Mesangial cell (primary cell): ENCODE data around the gene BSPH1. TPM values are rescaled to one million over a fixed set of nuclear protein-coding genes. Genes with fewer than 3 reads are reported as not detected.

Experiments used
- total RNA-seq: library from RNA; depleted of rRNA; stranded (reverse); fragments of >200 nt; gene quantifications from 2 replicates; pipeline ENCODE4 v1.2.3, GENCODE V29; 2015

The BSPH1 gene, protein sequence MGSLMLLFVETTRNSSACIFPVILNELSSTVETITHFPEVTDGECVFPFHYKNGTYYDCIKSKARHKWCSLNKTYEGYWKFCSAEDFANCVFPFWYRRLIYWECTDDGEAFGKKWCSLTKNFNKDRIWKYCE
- total RNA-seq = not detected in 2 replicates

DNA sequence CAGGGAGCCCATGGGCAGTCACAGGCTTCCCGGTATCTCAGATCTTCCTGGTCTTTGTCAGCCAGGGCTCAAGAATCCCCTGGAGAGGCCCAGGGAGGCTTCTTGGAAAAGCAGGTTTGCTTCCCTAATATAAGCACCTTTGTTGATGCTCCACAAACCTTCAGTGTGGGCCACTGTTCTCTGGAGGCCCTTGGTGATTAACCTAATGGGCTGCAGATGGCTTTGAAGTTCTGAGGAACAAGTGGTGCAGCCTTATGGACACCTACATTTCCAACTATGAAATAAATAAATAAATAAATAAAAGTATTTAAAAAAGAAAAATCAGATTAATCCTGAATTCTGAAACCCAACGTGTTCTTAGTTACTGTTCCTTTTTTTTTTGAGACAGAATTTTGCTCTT is at the start of gene BSPH1:
Gene BSPH1 (minus strand): TSS at position 101 of the 400 bp plus-strand sequence. CDS start 89 bp downstream, at position 12.

DNA sequence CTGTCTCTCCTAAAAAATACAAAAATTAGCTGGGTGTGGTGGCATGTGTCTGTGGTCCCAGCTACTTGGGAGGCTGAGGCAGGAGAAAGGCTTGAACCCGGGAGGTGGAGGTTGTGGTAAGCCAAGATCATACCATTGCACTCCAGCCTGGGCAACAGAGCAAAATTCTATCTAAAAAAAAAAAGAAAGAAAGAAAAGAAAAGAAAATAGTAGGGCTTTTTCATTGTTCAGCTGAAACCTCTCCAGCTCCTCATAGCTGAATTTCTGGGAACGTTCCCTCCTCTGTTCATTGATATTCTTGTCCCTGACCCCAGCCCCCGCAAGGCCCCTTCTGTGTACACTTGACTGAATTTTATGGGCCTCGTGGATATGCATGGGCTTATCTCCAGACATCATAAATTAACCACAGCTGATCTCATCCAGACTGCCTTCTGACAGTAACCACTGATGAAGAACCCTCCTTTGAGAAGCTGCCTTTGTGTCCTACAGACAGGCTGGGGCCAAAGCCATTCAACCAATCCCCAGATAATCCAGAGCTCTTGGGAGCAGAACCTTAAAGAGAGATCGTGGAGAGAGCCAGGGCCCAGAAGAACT is 2.3 kb upstream of the BSPH1 start, which contains the start of gene ELSPBP1:
Gene ELSPBP1 (plus strand): TSS at position 424 of the 594 bp plus-strand sequence. CDS start 14,036 bp downstream, outside the sequence.

Other genes starting within 250 kb of the BSPH1 start
- gene NOP53, start 246.6 kb downstream of the BSPH1 start, total RNA-seq = 112 and 234 TPM in 2 replicates
- gene SELENOW, start 213.5 kb downstream of the BSPH1 start, total RNA-seq = 227 and 272 TPM in 2 replicates
- not detected in 2 replicates for gene TPRX1, start 187.6 kb downstream of the BSPH1 start, total RNA-seq
- not detected in 2 replicates for gene CRX, start 170.2 kb downstream of the BSPH1 start, total RNA-seq
- not detected in 2 replicates for gene TPRX2, start 132.9 kb downstream of the BSPH1 start, total RNA-seq
- not detected in 2 replicates for gene SULT2A1, start 105.9 kb downstream of the BSPH1 start, total RNA-seq
- gene ELSPBP1, start 2.5 kb upstream of the BSPH1 start, total RNA-seq = not detected in 2 replicates
- not detected in 2 replicates for gene CABP5, start 51.9 kb upstream of the BSPH1 start, total RNA-seq
- gene PLA2G4C, start 118.6 kb upstream of the BSPH1 start, total RNA-seq = 1.1 and 7.0 TPM in 2 replicates
- 15.5 and 66.3 TPM in 2 replicates for gene LIG1, start 178.2 kb upstream of the BSPH1 start, total RNA-seq
- gene ZSWIM9, start 178.5 kb upstream of the BSPH1 start, total RNA-seq = 2.3 and 3.8 TPM in 2 replicates